HG03045 (cell line): Measurements from ENCODE around the gene FREM2.

Source experiments
- ATAC-seq: cut with Tn5 transposase; IDR thresholded peaks from one replicate; pipeline ENCODE4 v1.9.1; 2021; ENCODE audit warnings: mild to moderate bottlenecking, moderate library complexity; ENCODE audit not compliant: unreplicated experiment

The FREM2 gene

DNA sequence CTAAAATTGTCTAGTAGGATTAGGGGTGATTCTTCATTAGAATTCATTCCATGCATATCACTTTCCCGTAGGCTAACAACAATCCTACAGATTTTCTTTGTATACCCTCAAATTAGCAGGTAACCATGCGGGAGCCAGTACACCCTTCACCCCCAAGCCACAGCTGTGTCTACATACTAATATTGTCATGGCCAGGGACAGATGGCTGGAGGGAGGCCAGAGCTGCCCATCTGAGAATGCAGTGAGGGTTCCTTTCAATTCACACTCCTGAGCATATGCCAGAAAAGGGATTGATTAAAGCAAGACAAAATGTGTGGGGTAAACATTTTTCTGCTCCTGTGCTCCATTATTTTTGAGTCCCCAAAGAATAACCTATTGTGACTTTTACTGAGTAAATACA, 68.9 kb downstream of the FREM2 start:
- ATAC-seq = no peak

- ATAC-seq = no peak
Measured at GRCh38 chr13:38758277-38758676, 71.4 kb downstream of the FREM2 start.

GRCh38 chr13:38759390-38759789, 72.5 kb downstream of the FREM2 start:
- ATAC-seq = no peak

- no peak for ATAC-seq
Measured at GRCh38 chr13:38763446-38764381, 76.8 kb downstream of the FREM2 start.

DNA sequence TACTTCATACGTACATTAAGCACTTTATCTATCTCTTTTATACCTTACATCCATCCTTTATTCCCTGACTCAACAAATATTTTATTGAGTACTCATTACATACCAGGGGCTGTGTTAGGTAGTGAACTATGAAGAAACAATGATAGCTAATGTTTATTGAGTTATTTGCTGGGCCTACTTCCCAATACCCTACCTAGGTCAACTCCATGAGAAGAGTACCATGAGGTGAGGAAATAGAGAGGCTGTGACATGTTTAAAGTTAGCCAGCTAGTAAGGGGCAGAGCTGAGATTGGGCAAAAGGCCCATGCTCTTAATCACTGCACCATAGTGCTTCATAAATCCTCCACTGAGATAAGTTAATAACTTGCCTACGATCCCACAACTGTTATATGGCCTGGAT, 79.9 kb downstream of the FREM2 start:
- no peak for ATAC-seq

DNA sequence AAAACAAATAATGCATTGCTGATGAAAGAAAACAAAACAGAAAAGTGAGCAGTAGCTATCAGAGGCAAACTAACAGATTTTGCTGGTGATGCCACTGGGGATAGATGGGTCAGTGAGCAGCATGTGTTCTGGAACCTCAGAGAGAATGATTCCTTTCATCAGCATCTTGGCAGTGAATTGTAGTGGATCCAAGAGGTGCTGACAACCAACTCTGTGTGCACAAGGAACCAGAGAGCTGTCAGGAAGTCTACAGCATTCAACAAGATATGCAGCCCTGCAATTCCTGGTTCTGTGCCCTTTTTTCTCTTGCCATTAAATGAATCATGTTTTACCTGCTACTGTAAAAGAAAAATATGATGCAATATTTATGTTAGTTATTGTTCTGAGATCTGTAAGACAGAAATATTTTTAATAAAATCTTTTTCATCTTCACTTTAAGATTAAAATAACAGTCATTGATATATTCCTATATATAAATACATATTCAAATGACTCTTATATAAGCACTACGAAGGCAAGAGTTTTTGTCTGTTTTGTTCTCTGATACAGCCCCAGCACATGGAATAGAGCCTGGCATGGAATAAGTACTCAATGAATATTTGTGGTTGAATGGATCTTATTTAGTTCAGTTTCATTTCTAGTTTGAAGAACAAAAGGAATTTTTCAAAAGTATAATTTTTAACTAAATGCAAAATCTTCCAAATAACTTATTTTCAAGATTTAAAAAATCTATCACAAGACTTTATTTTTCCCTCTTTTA, 80.8 kb downstream of the FREM2 start:
- ATAC-seq = no peak

- ATAC-seq = no peak
Measured at GRCh38 chr13:38769526-38769925, 82.6 kb downstream of the FREM2 start.

DNA sequence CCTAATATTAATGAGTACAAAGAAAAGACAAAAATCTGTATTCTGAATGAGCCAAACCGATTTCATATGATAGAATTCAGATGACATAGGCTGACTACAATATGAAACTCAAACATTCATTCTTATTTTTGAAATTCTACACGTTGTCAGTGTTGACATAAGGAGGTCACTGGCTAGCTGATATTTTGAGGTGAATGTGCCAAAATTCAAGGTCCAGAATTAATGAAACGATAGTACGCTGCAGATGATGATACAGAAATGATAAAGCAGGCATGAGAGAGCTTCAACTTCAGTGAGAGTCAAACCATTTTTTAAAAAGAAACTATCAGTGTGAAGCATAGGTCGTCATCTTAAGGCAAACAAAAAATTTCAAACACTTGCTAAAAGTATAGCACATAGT, 88.2 kb downstream of the FREM2 start:
- ATAC-seq = no peak

- ATAC-seq = no peak
Measured at GRCh38 chr13:38777347-38778119, 90.7 kb downstream of the FREM2 start.

- no peak for ATAC-seq
Measured at GRCh38 chr13:38781539-38781938, 94.7 kb downstream of the FREM2 start.

GRCh38 chr13:38784036-38784880, 97.4 kb downstream of the FREM2 start:
- ATAC-seq = no peak

- no peak for ATAC-seq
Measured at GRCh38 chr13:38785042-38785441, 98.2 kb downstream of the FREM2 start.

GRCh38 chr13:38785490-38785889, 98.6 kb downstream of the FREM2 start:
- ATAC-seq = no peak

DNA sequence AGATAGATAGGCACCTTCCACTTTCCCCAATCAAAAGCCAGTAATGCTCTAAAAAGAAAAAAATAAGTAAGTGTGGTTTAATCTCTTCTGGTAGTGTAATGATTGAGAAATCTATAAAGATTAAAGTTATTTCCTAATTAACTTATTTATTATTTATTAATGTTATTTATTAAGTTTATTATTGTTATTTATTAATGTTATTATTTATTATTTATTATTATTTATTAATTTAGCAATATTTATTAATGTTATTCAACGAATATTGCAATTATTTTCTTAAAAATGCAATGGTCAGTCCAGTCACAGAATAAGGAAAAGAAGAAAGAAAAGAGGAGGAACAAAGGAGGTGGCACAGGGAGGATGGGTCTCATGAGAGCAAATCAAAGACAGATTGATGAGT, 100.7 kb downstream of the FREM2 start:
- no peak for ATAC-seq

- no peak for ATAC-seq
Measured at GRCh38 chr13:38796890-38797289, 110.0 kb downstream of the FREM2 start.

- no peak for ATAC-seq
Measured at GRCh38 chr13:38803531-38803930, 116.7 kb downstream of the FREM2 start.

GRCh38 chr13:38804061-38804460, 117.2 kb downstream of the FREM2 start:
- no peak for ATAC-seq

GRCh38 chr13:38804536-38804935, 117.7 kb downstream of the FREM2 start:
- no peak for ATAC-seq

DNA sequence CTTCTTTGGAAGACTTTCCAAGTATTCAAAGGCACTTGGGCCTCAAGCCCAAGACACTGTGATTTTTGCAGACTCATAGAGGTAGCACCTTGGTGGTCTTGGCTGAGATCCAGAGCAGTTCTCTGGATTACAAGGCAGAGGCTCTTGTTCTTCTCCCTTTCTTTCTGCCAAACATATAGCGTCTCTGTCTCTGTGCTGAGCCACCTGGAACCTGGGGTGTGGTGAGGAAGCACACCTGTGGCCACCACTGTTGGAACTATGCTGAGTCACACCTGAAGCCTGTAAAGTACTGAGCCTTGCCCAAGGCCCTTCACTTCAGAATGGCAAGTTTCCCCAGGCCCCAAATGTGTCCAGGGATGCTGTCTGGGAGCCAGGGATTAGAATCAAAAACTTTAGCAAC, 127.5 kb downstream of the FREM2 start:
- ATAC-seq = no peak

DNA sequence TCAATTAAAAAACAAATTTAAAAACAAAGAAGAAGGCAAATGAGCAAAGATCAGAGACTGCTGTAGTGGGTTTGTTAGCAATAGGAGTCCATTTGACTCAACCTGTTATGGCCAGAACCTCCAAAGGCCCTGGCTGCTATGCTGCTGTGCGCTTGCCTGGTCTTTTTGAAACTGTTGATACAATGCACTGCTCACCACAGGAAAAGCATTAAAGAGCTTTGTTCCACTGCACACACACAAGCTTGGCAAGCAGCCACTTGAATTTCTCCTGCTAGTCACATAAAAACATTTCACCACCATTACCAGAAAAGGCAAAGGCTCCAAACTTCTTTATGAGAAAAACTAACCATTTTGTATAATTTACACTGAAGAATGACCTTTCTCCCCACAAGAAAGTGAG, 132.2 kb downstream of the FREM2 start:
- ATAC-seq = no peak
